Skeletal muscle satellite cell (primary cell): ENCODE measurements around the gene CLIP1.
A peak's percentile ranks its signal among the peaks of the same experiment; 100 is the strongest.
"Not testable (repeated sequence)": the region's sequence is repeated elsewhere in the genome, so short reads cannot be mapped to it uniquely, and the experiment has no call there.

Experiments used
- H3K27me3 ChIP-seq: 2 replicates; pipeline ENCODE4 v1.7.0; 2013; ENCODE audit warnings: low read length; ENCODE audit not compliant: control insufficient read depth, insufficient read depth
- H3K36me3 ChIP-seq: 2 replicates; pipeline ENCODE4 v1.7.0; 2013; ENCODE audit warnings: mild to moderate bottlenecking, control low read depth, low read length; ENCODE audit not compliant: insufficient read depth
- H3K4me1 ChIP-seq: 2 replicates; pipeline ENCODE4 v1.7.0; 2013; ENCODE audit warnings: low read length; ENCODE audit not compliant: control insufficient read depth, insufficient read depth
- H3K4me2 ChIP-seq: 2 replicates; pipeline ENCODE4 v1.7.0; 2013; ENCODE audit warnings: mild to moderate bottlenecking, low read length
- H3K4me3 ChIP-seq: 2 replicates; pipeline ENCODE4 v1.7.0; 2013; ENCODE audit warnings: low read length
- H3K9ac ChIP-seq: 2 replicates; pipeline ENCODE4 v1.7.0; 2013; ENCODE audit warnings: mild to moderate bottlenecking, low read depth, low read length, moderate library complexity
- H3K9me3 ChIP-seq: replicated peaks from 2 replicates; pipeline ENCODE4 v1.7.0; 2013; ENCODE audit warnings: mild to moderate bottlenecking, control low read depth, low read length

CLIP1 gene

DNA sequence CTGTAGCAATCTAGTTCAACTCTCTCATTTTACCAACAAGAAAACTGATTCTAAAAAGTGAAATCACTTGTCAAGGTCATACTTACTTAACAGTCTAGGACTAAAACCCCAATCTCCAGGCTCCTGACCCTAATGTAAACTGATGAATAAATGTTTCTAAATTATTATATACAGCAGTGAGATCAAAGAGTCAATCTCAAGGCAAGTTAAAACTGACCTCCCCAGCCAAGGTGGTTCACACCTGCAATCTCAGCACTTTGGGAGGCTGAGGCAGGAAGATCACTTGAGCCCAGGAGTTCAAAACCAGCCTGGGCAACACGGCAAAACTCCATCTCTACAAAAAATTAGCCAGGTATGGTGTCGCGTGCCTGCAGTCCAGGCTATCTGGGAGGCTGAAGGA, 15.3 kb downstream of the CLIP1 start:
- Histone ChIP-seq H3K4me3 (no peak overlapping the region), H3K9ac (peak overlapping the region; percentile 21), H3K4me1 (peaks cover 24% of the 10 kb centered on the region), H3K9me3 (no peaks in the 10 kb centered on the region), H3K27me3 (no peaks in the 10 kb centered on the region), H3K36me3 (no peaks in the 10 kb centered on the region), H3K4me2 (peak overlapping the region; percentile 9)

DNA sequence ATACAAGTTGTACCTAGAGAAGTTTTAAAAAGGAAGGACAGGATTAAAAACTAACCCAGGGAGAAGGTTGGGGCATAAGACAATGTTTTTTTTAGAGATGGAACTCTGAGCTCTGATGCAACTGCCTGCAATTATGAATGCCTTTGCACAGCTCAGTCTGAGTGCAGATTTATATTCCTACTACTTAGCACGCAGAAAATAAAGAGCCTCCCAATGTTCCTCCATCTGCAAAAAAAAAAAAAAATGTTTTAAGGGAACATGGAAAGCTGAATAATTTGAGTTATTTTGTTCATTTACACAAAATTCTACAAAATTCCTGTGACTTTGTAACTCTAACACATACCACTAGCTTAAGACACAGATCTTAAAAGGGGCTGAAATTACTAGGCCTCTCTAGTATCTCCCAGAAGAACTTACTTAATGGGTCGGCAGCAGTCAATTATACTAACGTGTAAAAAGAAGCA, 15.7 kb downstream of the CLIP1 start:
- H3K9ac ChIP-seq: peak overlapping the region; percentile 21
- H3K36me3 ChIP-seq: no peaks in the 10 kb centered on the region
- no peaks in the 10 kb centered on the region for H3K9me3 ChIP-seq
- peaks cover 24% of the 10 kb centered on the region for H3K4me1 ChIP-seq
- no peaks in the 10 kb centered on the region for H3K27me3 ChIP-seq
- no peak overlapping the region for H3K4me3 ChIP-seq
- peak overlapping the region; percentile 9 for H3K4me2 ChIP-seq

DNA sequence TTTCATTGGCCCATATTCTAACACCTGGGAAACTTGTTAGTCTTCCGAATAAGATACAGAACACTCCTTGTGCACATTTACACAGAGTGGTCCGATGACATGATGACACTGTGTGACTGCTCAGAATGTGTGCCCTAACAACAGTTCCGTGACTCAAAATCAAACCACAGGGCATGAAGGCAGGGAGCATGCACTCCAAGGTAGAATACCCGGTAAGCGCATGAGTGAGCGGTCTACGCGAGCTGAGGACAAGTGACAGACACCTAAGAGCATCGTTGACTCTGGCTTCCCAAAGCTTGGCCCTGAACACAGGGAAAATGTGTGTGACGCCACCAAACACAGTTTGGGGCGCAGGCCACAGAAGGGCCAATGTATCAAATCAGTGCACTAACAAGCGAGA, 18.6 kb downstream of the CLIP1 start:
- no peak overlapping the region for H3K4me3 ChIP-seq
- no peaks in the 10 kb centered on the region for H3K36me3 ChIP-seq
- no peak overlapping the region for H3K4me2 ChIP-seq
- peaks cover 39% of the 10 kb centered on the region for H3K4me1 ChIP-seq
- H3K27me3 ChIP-seq: no peaks in the 10 kb centered on the region
- H3K9ac ChIP-seq: no peak overlapping the region
- H3K9me3 ChIP-seq: no peaks in the 10 kb centered on the region

GRCh38 chr12:122403115-122403770, 19.2 kb downstream of the CLIP1 start:
- Histone ChIP-seq H3K9ac (no peak overlapping the region), H3K36me3 (no peaks in the 10 kb centered on the region), H3K9me3 (no peaks in the 10 kb centered on the region), H3K4me2 (no peak overlapping the region), H3K4me1 (peaks cover 40% of the 10 kb centered on the region), H3K27me3 (no peaks in the 10 kb centered on the region), H3K4me3 (no peak overlapping the region)

DNA sequence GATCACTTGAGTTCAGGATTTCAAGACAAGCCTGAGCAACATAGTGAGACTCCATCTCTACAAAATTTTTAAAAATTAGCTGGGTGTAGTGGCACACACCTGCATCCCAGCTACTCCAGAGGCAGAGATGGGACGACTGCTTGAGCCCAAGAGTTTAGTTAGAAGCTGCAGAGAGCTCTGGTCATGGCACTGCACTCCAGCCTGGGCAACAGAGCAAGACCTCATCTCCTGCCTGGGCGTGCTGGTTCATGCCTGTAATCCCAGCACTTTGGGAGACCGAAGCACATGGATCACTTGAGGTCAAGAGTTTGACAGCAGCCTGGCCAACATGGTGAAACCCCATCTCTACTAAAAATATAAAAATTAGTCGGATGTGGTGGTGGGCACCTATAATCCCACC, 20.2 kb downstream of the CLIP1 start:
- Histone ChIP-seq H3K9ac (no peak overlapping the region), H3K4me1 (peaks cover 38% of the 10 kb centered on the region), H3K9me3 (no peaks in the 10 kb centered on the region), H3K27me3 (no peaks in the 10 kb centered on the region), H3K4me3 (no peak overlapping the region), H3K36me3 (no peaks in the 10 kb centered on the region), H3K4me2 (no peak overlapping the region)

- no peaks in the 10 kb centered on the region for H3K9me3 ChIP-seq
- H3K4me1 ChIP-seq: peaks cover 31% of the 10 kb centered on the region
- H3K4me3 ChIP-seq: peak overlapping the region; percentile 42
- H3K9ac ChIP-seq: peak overlapping the region; percentile 86
- no peaks in the 10 kb centered on the region for H3K27me3 ChIP-seq
- peak overlapping the region; percentile 77 for H3K4me2 ChIP-seq
- H3K36me3 ChIP-seq: no peaks in the 10 kb centered on the region
Observed at GRCh38 chr12:122399592-122400373, 22.7 kb downstream of the CLIP1 start.

DNA sequence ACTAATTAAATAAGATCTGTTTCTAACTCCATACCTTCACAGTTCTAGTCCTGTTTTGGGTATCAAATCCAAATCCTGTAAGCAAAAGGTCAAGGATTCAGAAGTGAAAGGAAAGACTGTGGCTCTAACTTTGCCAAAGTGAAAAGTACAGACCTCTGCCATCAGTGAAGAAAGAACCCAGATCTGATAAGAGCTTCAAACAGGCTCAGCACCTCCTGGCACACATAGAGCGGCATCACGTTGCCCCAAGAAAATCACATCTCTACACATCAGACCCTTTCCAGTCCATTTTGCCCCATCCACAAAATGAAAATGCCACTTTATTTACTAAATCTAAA, 23.2 kb downstream of the CLIP1 start:
- peak overlapping the region; percentile 77 for H3K4me2 ChIP-seq
- peak overlapping the region; percentile 23 for H3K4me3 ChIP-seq
- H3K27me3 ChIP-seq: no peaks in the 10 kb centered on the region
- peaks cover 35% of the 10 kb centered on the region for H3K4me1 ChIP-seq
- no peaks in the 10 kb centered on the region for H3K9me3 ChIP-seq
- no peaks in the 10 kb centered on the region for H3K36me3 ChIP-seq
- H3K9ac ChIP-seq: peak overlapping the region; percentile 86

DNA sequence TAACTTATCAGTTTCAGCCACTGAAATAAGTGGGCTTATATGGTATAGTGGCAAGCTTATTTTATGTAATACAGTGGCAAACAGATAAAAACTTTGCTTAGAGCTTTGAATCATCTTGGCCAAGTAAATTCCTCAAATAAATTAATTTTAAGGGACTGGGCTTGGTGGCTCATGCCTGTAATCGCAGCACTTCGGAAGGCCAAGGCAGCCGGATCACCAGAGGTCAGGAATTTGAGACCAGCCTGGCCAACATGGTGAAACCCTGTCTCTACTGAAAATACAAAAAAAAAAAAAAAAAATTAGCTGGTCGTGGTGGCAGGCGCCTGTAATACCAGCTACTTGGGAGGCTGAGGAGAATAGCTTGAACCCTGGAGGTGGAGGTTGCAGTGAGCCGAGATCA, 24.5 kb downstream of the CLIP1 start:
- H3K4me1 ChIP-seq: peaks cover 32% of the 10 kb centered on the region
- H3K27me3 ChIP-seq, H3K9ac ChIP-seq, H3K9me3 ChIP-seq, H3K36me3 ChIP-seq, H3K4me2 ChIP-seq, H3K4me3 ChIP-seq: not testable (repeated sequence)

DNA sequence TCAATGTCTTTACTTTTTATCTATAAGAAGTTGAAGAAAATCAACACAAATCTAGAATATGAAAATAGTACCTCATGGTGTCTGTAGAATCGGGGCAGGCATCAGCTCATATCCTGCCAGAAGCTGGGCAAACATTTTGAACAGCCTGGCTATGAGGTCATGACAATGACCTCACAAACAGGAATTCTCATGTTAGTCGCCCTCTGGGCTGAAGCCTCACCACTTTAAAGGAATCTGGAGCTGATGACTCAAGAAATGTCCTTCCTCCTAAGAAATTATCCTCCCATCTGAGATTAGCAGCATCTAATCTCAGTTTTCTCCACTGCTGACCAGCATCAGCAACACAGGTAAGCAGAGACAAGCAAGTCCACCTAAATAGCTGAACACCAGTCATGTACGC, 27.1 kb downstream of the CLIP1 start:
- peak overlapping the region; percentile 54 for H3K9ac ChIP-seq
- no peaks in the 10 kb centered on the region for H3K27me3 ChIP-seq
- peaks cover 28% of the 10 kb centered on the region for H3K4me1 ChIP-seq
- no peaks in the 10 kb centered on the region for H3K36me3 ChIP-seq
- H3K4me3 ChIP-seq: no peak overlapping the region
- H3K9me3 ChIP-seq: no peaks in the 10 kb centered on the region
- peak overlapping the region; percentile 46 for H3K4me2 ChIP-seq

DNA sequence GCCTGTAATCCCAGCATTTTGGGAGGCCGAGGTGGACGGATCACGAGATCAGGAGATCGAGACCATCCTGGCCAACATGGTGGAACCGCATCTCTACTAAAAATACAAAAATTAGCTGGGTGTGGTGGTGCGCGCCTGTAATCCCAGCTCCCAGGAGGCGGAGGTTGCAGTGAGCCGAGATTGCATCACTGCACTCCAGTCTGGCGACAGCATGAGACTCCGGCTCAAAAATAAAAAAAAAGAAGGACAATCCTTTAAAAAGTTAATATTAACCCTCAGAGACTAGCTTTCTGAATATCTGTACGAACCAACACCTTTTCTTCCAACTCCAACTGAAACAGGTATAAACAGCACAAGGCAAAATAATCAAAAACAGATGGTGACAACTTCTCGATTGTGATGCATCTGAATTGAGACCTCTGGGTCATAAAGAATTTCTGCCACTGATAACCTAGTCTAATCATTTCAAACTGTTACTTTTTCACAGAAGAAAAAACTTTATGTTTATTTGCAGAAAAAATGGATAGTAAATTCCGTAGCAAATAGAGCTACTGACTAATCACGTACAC, 27.8 kb downstream of the CLIP1 start:
- Histone ChIP-seq H3K4me2 (peak overlapping the region; percentile 46), H3K36me3 (no peaks in the 10 kb centered on the region), H3K4me3 (no peak overlapping the region), H3K27me3 (no peaks in the 10 kb centered on the region), H3K9me3 (no peaks in the 10 kb centered on the region), H3K4me1 (peaks cover 22% of the 10 kb centered on the region), H3K9ac (peak overlapping the region; percentile 54)

DNA sequence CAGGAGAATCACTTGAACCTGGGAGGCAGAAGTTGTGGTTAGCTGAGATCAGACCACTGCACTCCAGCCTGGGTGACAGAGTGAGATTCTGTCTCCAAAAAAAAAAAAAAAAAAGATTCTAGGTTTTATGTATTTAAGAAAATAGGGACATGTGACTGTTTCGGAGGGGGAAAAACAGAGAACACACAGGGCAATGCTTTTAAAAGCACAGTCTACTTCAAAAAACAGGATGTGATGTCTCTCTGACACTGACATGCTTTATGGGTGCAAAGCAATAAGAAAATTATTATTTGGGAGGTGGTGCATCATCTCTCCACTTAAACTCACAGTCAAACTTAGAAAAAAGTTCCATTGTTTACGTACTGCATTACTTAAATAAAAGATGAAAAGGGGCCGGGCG, 28.7 kb downstream of the CLIP1 start:
- no peaks in the 10 kb centered on the region for H3K36me3 ChIP-seq
- H3K4me3 ChIP-seq: no peak overlapping the region
- no peaks in the 10 kb centered on the region for H3K27me3 ChIP-seq

More for the DNA sequence above, 28.7 kb downstream of the CLIP1 start:
- Histone ChIP-seq H3K9ac (no peak overlapping the region), H3K4me2 (no peak overlapping the region), H3K9me3 (no peaks in the 10 kb centered on the region), H3K4me1 (peaks cover 13% of the 10 kb centered on the region)
